ENCODE data around the gene TNIP2. TPM values are rescaled to one million over a fixed set of nuclear protein-coding genes. Genes with fewer than 3 reads are reported as not detected.

TNIP2 gene
- total RNA-seq, 3 donors from 2014 or later = 95.4 to 116 (median 101) TPM

DNA sequence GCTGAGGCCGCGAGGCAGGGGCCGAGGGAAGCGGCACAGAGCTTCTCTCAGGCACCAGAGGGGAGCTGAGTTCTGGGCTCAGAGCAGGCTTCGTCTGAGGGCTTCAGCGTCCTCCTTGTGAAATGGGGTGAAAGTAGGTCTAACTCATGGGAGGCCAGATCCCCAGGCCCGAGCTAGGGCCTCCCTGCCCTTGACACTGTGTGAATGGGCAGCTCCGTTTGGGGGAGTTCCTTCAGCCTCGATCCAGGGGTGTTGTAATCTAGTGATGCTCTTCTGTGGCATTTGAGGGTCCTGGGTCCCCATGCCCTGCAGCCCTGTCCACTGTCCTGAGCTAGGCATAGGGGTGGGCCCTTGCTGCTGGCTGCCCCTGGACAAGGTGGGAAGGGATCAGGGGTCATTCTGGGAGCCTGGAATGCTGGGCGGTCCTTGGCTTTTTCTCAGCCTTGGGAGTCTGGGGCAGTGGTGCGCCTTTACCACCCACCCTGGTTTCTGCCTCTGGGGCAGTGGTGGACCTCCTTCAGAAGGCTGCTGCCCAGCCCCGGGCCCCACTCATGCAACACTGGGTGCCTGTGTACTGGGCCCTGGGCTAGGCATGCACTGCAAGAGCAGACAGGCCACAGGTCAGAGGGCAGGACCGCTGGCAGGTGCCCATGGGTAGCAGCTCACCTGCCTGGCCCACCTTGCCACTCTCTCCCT is 40.9 kb upstream of the TNIP2 start:
- H3K27me3 Mint-ChIP-seq (ENCODE audit: low read depth) = no peaks in the 10 kb centered on the region

DNA sequence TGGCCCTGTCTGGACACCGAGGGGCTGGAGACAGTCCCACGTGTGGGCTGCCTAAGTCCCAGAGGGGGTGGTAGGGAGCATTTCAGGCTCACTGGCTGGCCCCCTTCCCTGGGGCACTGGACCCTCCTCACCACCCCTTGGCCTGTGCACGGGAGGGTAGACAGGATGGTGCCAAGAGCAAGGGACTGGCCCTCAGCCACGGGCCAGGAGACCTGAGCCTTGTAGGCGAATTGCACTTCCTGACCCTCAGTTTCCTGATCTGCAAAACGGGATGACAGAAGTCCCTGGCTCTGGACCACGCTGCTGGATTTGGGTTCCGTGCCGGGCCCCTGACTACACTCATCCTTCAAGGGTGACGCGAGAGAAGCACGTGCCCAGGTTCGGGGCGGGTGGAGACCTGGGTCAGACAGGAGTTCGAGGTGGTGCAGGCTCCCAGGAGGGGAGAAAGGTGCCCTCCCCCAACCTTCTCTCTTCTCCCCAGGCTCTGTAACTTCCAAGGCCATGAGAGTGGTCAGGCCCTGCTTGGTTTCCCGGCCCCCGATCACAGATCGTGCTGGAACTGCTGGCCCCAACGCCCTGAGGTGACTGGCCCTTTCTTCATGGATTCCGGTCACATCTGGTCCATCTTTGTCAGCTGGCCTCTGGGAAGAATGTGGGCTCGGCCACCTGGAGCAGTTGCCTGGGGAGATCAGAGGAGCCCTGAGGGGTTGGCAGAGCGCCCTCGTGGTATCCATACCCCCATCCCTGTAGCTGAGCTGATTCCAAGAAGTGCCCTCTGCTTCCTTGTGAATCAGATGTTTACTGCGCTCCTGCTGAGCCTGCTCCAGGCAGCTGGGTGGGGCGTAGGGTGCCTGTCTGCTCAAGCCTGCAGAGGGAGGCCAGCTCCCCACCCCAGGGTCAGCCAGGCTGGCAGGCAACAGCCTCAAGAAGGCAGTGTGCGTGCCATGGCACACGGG is 40.0 kb upstream of the TNIP2 start:
- no peak for DNase-seq

More for the DNA sequence above, 40.9 kb upstream of the TNIP2 start:
- no peaks in the 10 kb centered on the region for H3K36me3 Mint-ChIP-seq (ENCODE audit: insufficient read depth)
- H3K4me3 Mint-ChIP-seq = no peak overlapping the region
- peaks cover 60% of the 10 kb centered on the region for H3K4me1 Mint-ChIP-seq (ENCODE audit: low read depth)
- ATAC-seq = no peak
- no peaks in the 10 kb centered on the region for H3K9me3 Mint-ChIP-seq
- DNase-seq = no peak

DNA sequence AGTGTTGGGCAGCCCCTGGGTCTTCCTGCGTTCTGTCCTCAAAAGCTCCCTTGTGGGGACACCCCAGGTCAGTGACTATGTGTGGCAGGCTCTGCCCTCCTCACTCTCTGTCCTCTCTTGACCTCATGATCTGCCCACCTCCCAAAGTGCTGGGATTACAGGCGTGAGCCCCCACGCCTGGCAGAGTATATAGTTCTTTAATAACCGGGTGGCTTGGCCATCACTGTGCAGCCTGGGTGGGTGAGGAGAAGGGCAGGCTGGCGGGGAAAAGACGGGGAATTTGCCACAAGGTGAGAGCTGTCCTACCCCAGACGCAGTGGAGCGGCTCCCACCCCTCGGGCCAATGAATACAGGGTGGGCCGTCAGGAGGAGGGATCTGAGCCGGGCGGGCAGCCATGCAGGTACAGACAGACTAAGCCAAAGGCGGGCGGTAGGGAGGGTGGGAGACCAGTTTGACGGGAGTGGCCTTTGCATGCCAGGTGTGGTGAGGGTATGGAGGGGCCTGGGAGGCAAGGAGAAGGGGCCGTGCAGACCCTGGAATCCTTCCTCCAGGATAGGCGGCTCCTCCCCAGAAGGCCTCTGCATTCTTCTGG is 39.3 kb upstream of the TNIP2 start:
- H3K27me3 Mint-ChIP-seq (ENCODE audit: low read depth) = no peaks in the 10 kb centered on the region

More for the DNA sequence above, 40.0 kb upstream of the TNIP2 start:
- no peaks in the 10 kb centered on the region for H3K9me3 Mint-ChIP-seq
- H3K4me3 Mint-ChIP-seq = no peak overlapping the region
- peaks cover 57% of the 10 kb centered on the region for H3K4me1 Mint-ChIP-seq (ENCODE audit: low read depth)
- no peaks in the 10 kb centered on the region for H3K36me3 Mint-ChIP-seq (ENCODE audit: insufficient read depth)
- ATAC-seq = no peak
- no peaks in the 10 kb centered on the region for H3K27me3 Mint-ChIP-seq (ENCODE audit: low read depth)

GRCh38 chr4:2794486-2795299 is 38.6 kb upstream of the TNIP2 start:
- Mint-ChIP-seq H3K9me3 (no peaks in the 10 kb centered on the region), H3K27me3 (ENCODE audit: low read depth) (no peaks in the 10 kb centered on the region), H3K4me3 (peak overlapping the region; percentile 86), H3K4me1 (ENCODE audit: low read depth) (peaks cover 49% of the 10 kb centered on the region), H3K36me3 (ENCODE audit: insufficient read depth) (no peaks in the 10 kb centered on the region)
- ATAC-seq = no peak
- DNase-seq = no peak

More for the DNA sequence above, 39.3 kb upstream of the TNIP2 start:
- ATAC-seq (no peak), DNase-seq (no peak)
- H3K9me3 Mint-ChIP-seq = no peaks in the 10 kb centered on the region
- peak overlapping the region; percentile 7 for H3K4me3 Mint-ChIP-seq
- no peaks in the 10 kb centered on the region for H3K36me3 Mint-ChIP-seq (ENCODE audit: insufficient read depth)
- H3K4me1 Mint-ChIP-seq (ENCODE audit: low read depth) = peaks cover 53% of the 10 kb centered on the region

DNA sequence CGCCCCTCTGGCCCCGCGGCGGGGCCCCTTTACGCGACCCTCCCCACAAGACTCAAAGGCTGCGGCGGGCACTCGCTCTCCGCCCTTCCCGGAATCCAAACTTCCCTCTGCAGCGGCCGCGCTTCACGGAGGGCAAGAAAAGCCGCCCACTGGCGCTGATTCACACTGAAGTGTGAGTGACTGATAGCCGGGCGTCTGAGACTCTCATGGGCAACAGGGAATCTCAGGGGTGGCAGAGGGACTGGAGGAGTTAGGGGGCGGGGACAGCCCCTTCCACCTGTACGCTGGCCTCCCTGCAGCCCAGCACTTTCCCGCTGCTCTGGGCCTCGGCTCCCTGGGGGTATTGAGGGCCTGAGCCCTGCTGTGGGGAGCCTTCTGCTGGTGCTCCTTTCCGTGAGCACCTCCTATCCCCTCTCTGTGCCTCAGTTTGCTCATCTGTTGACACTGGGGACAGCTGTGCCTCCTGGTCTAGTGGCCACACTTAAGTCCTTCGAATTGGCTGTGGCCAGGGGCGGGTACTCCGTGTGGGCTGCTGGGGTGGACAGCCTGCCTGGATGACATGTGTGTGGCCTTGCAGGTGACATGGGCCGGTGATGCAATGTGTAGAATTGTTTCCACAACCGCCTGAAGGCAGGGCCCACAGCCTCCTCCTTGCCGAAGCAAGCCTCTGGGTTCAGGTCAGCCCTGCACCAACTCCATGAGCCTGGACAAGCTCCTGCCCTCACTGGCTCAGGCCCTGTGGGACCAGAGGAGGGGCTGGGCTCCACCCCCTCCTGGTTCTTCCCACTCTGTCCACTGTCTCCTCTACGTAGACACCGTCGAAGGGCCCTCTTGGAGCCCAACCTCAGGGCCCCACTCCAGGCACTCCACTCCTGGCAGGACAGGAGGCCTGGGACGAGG is 37.7 kb upstream of the TNIP2 start:
- H3K27me3 Mint-ChIP-seq (ENCODE audit: low read depth) = no peaks in the 10 kb centered on the region
- H3K4me3 Mint-ChIP-seq = peak overlapping the region; percentile 86
- no peaks in the 10 kb centered on the region for H3K9me3 Mint-ChIP-seq
- H3K36me3 Mint-ChIP-seq (ENCODE audit: insufficient read depth) = no peaks in the 10 kb centered on the region
- peaks cover 52% of the 10 kb centered on the region for H3K4me1 Mint-ChIP-seq (ENCODE audit: low read depth)
- DNase-seq = peak; percentile 54
- peak; percentile 57 to 63 for ATAC-seq

DNA sequence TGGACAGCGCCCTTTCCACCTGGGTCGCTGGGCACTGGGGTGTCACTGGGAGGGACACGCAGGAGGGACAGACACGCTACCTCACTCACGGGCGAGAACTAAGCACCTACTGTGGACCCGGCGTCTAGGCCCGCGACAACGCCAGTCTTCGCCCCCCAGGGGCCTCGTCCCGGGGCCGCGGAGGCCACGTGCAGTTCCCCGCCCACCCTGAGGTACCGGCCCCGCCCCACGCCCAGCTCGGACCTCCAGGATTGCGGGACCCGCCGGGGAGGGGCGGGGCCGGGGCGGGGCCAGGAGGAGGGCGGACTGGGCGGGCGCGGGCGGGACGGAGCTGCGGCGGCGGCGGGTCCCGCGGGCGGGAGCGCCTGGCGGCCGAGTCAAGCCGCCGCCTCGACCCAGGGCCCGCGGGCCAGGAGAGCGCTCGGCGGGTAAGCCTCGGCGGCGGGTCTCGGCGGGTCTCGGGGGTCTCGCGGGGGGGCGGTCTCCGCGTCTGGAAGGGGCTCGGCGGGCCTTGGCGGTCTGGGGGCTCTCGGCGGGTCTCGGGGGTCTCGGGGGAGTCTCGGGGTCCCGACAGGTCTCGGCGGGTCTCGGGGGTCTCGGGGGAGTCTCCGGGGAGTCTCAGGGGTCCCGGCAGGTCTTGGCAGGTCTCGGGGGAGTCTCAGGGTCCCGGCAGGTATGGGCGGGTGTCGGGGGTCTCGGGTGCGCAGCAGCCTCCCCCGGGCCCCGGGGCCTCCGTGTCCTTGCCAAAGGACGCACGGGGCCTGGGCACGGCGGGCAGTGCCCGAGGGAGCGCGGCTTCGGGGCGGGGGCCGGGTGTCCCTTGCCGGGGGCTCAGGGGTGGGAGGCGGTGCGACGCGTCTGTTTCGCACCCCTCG is 36.8 kb upstream of the TNIP2 start, which contains the start of gene SH3BP2:
Gene SH3BP2, plus strand, starts transcription at position 375 of the 875 bp plus-strand sequence. CDS start 27,533 bp downstream, outside the sequence.
- ATAC-seq (peak; percentile 42 to 55), DNase-seq (peak; percentile 58)
- Mint-ChIP-seq H3K9me3 (no peaks in the 10 kb centered on the region), H3K4me3 (peak within 1 kb of the TSS; percentile 86), H3K27me3 (ENCODE audit: low read depth) (no peaks in the 10 kb centered on the region), H3K36me3 (ENCODE audit: insufficient read depth) (no peaks in the 10 kb centered on the region), H3K4me1 (ENCODE audit: low read depth) (peaks cover 50% of the 10 kb centered on the region)

DNA sequence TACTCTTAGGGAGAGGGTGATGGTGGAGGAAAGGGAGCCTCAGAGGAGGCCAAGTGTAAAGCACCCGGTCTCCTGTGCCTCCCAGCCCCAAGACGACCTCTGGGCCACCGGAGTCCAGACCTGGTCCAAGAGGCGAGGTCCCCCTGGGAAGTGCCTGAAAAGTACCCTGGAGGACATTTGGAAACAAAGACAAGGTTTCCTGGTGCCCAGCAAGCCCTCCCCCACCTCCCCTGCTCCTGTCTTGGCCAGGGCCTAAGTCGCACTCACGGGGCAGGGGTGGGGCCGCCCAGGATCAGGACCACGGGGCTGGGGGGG is 36.2 kb upstream of the TNIP2 start:
- H3K4me3 Mint-ChIP-seq = peak overlapping the region; percentile 46
- peaks cover 50% of the 10 kb centered on the region for H3K4me1 Mint-ChIP-seq (ENCODE audit: low read depth)
- no peaks in the 10 kb centered on the region for H3K27me3 Mint-ChIP-seq (ENCODE audit: low read depth)
- DNase-seq = no peak
- H3K9me3 Mint-ChIP-seq = no peaks in the 10 kb centered on the region
- H3K36me3 Mint-ChIP-seq (ENCODE audit: insufficient read depth) = no peaks in the 10 kb centered on the region
- no peak for ATAC-seq

DNA sequence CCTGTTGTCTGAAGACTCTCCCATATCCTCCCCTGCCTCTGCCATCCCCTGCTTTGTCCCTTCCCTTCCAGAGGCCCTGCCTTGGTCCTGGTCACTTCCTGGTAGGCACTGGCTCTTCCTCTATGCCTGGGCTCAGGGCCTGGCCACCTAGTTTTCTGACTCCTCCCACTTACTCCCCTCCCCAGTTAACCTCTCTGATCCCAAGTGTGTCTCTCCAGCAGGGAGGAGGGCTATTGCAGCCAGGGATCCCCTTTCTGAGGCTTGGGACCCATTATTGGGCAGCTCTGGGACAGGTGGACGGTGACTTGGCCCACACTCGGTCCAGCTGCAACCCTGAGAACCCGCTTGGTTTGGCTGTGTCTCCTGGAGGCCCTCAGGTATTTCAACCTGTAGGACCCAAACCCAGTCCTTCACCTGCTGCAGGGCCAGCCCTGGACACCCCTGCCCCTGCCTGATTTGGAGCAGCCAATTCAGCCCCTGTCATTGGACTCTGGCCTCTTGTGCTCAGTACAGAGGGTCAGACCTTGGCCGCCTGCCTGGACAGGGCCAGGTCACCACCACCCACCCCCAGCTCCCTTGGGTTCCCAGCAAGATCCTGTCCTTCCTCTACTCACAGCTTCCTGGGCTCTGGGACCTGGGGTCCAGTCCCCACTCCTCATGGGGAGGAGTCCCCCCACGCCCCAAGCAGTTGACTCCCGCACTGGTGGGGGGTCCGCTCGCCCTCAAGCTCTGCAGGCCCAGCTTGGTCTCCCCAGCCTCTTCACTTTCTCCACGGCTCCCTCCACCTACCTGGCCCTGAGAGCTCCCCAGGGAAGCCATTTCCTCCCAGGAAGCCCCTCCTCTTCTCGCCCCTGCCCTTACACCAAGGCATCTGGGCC is 35.6 kb upstream of the TNIP2 start:
- ATAC-seq (no peak), DNase-seq (no peak)
- Mint-ChIP-seq H3K4me3 (peak overlapping the region; percentile 52), H3K4me1 (ENCODE audit: low read depth) (peaks cover 53% of the 10 kb centered on the region), H3K36me3 (ENCODE audit: insufficient read depth) (no peaks in the 10 kb centered on the region), H3K9me3 (no peaks in the 10 kb centered on the region), H3K27me3 (ENCODE audit: low read depth) (no peaks in the 10 kb centered on the region)

GRCh38 chr4:2790583-2791517 is 34.7 kb upstream of the TNIP2 start:
- H3K27me3 Mint-ChIP-seq (ENCODE audit: low read depth) = no peaks in the 10 kb centered on the region
- no peaks in the 10 kb centered on the region for H3K36me3 Mint-ChIP-seq (ENCODE audit: insufficient read depth)
- DNase-seq (no peak), ATAC-seq (no peak)
- H3K4me1 Mint-ChIP-seq (ENCODE audit: low read depth) = peaks cover 60% of the 10 kb centered on the region
- no peaks in the 10 kb centered on the region for H3K9me3 Mint-ChIP-seq
- H3K4me3 Mint-ChIP-seq = peak overlapping the region; percentile 52

- DNase-seq = no peak
- H3K27me3 Mint-ChIP-seq (ENCODE audit: low read depth) = no peaks in the 10 kb centered on the region
- H3K4me1 Mint-ChIP-seq (ENCODE audit: low read depth) = peaks cover 61% of the 10 kb centered on the region
- no peaks in the 10 kb centered on the region for H3K9me3 Mint-ChIP-seq
- H3K36me3 Mint-ChIP-seq (ENCODE audit: insufficient read depth) = no peaks in the 10 kb centered on the region
- no peak overlapping the region for H3K4me3 Mint-ChIP-seq
- ATAC-seq = no peak
Observed at GRCh38 chr4:2789793-2790582, 33.9 kb upstream of the TNIP2 start.

Measured in activated T-cell treated with anti-CD3 and anti-CD28 coated beads, Interleukin-2, amount 50 U/mL, for 4 hours (primary cell).